Retinal pigment epithelial cell (primary cell): Measurements from ENCODE around the gene SLC13A4.

ENCODE experiments used
- DNase-seq: peaks from one replicate; pipeline ENCODE4 v3.0.0-alpha.2; 2010; ENCODE audit warnings: low read depth
- H3K4me3 ChIP-seq: 2 replicates; pipeline ENCODE4 v1.5.1; 2011; ENCODE audit warnings: mild to moderate bottlenecking, low read length, control low read depth, moderate library complexity
- TF ChIP-seq, protein P1 (sequence below): conservative IDR thresholded peaks from 2 replicates; pipeline ENCODE4 v1.5.1; 2011; ENCODE audit warnings: low read depth, low read length, control low read depth, inconsistent platforms

The SLC13A4 gene

DNA sequence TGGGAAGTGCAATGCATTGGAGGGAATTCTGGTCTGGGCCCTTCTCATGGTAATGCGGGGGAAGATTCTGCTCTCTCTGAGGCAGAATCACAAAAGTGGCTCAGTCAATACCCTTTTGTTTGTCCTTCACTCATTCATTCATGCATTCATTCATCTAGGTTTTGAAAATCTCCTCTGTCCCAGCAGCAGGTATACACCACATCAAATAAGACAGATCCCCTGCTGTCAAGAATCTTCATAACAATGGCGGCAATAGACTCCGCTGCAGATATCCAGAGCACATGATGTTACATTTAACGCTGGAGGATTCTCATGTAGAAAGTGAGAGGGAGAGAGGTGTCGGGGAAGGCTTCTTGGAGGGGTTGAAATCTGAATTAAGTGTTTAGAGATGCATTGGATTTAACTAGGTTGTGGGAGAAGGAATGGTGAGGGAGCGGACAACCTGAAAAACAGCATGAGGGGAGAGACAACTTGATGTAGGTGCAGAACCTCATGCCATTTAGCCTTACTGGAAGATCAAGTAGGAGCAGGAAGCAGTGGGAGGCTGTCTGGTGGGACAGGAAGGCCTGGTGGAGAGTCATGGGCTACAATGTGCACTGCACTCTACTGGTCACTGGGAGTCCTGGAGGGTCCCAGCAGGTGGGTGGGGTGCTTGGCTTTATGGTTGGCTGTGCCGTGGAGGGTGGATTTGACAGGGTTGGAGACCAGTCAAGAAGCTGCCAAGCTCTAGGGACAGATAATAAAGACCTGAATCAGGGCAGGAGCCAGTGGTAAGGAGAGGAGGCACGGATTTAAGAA, 25.8 kb upstream of the SLC13A4 start:
- TF ChIP-seq, protein P1, sequence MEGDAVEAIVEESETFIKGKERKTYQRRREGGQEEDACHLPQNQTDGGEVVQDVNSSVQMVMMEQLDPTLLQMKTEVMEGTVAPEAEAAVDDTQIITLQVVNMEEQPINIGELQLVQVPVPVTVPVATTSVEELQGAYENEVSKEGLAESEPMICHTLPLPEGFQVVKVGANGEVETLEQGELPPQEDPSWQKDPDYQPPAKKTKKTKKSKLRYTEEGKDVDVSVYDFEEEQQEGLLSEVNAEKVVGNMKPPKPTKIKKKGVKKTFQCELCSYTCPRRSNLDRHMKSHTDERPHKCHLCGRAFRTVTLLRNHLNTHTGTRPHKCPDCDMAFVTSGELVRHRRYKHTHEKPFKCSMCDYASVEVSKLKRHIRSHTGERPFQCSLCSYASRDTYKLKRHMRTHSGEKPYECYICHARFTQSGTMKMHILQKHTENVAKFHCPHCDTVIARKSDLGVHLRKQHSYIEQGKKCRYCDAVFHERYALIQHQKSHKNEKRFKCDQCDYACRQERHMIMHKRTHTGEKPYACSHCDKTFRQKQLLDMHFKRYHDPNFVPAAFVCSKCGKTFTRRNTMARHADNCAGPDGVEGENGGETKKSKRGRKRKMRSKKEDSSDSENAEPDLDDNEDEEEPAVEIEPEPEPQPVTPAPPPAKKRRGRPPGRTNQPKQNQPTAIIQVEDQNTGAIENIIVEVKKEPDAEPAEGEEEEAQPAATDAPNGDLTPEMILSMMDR = no peak
- H3K4me3 ChIP-seq = no peak overlapping the region
- DNase-seq = no peak

DNA sequence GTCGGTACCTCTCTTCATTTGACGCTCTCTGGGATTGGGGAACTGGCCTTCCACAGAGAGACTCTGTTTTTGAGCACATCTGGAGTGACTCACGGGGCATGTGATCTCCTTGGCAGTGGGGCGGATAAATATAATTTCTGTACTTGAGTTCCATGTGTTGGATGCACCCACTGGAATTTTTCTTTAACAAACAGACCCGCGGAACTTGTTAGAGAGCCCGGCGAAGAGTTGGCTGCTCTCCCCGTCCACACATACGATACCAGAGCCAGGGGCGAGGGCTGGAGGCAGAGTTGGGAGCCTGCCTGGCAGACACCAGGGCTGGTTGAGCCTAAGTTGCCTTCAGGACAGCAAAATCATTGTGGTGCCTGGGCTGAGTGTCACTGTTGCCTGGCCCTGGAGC, 20.8 kb upstream of the SLC13A4 start, which contains the start of gene FAM180A:
TSS of gene FAM180A (minus strand) at position 44 of the 400 bp plus-strand sequence. CDS start 233 bp downstream, outside the sequence.
- TF ChIP-seq, protein P1 = no peak
- no peak within 1 kb of the TSS for H3K4me3 ChIP-seq
- no peak for DNase-seq

DNA sequence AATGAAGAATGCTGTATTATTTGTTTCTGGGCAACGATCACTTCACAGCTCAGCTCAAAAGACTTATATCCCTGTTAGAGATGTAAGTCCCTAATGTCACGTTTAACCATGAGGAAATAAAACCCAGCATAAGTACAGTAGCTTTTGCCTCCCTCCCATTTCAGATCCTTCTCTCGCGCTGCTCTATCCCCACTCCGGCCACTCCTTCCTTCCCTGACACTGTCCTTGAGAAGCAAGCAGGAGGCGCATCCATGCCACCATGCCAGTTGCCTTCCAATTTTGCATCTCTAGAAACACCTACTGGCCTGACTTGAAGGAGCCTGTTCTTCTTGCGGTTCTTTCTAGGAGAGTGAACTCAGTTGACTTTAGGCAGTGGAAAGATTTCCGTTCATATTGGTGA, 19.4 kb upstream of the SLC13A4 start:
- DNase-seq = no peak
- H3K4me3 ChIP-seq = no peak overlapping the region
- TF ChIP-seq, protein P1 = no peak

DNA sequence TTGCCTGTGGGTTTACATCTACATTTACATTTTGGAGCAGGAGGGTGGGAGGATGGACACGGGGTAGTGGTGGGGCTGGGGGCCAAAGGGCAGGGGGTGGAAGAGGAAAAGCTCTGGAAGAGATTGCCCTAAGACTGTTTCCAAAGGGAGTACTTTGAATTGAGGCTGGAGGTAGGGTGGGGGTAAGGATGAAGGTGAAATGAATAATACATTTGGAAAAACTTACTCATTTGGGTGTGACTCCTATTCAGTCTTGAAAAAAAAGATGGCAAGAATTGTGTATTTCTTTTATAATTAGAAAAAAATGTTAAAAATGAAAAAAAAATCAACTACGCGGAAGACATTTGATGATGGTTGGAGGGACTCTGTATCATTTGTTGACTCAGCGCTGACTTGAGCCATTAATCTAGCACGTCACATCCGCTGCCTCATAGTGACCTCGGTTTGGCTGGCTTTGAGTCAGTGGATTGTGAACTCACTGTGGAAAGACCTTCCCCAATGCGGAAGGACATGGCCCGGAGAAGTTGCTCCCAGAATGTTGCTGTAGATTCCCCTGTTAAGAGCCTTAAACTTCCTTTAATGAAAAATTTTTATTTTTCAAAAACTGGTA, 17.8 kb upstream of the SLC13A4 start:
- H3K4me3 ChIP-seq = no peak overlapping the region
- peak; percentile 81 for DNase-seq
- TF ChIP-seq, protein P1 = no peak

DNA sequence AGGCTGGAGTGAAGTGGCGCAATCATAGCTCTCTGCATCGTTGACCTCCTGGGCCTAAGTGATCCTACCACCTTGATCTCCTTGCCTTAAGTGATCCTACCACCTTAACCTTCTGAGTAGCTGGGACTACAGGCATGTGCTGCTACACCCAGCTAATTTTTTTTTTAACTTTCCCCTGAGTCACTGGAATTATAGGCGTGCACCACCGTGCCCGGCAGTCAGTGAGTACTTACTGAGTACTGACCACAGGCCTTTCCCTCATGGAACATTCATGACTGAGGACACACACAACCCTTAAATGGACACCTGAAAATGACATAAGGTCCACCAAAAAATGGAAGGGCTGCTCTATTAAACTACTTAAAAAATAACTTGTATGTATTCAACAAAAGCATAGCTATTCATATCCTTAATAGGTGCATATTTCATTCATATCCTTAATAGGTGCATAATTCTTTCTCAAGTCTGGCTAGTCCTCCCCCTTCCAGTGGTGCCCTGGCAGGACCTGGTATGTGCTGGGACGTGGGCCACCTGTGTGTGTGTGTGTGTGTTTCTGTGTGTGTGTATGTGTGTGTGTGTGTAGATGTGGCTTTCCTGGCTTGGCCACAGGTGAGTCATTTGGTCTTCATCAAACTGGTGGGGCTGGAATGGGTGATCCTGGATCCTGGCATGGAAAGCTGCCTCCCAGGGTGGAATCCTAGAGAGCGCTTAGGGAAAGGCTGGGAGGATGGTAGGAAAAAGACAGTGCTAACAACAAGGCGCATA, 17.1 kb upstream of the SLC13A4 start:
- no peak overlapping the region for H3K4me3 ChIP-seq
- peak; percentile 53 for DNase-seq
- TF ChIP-seq, protein P1 = no peak

DNA sequence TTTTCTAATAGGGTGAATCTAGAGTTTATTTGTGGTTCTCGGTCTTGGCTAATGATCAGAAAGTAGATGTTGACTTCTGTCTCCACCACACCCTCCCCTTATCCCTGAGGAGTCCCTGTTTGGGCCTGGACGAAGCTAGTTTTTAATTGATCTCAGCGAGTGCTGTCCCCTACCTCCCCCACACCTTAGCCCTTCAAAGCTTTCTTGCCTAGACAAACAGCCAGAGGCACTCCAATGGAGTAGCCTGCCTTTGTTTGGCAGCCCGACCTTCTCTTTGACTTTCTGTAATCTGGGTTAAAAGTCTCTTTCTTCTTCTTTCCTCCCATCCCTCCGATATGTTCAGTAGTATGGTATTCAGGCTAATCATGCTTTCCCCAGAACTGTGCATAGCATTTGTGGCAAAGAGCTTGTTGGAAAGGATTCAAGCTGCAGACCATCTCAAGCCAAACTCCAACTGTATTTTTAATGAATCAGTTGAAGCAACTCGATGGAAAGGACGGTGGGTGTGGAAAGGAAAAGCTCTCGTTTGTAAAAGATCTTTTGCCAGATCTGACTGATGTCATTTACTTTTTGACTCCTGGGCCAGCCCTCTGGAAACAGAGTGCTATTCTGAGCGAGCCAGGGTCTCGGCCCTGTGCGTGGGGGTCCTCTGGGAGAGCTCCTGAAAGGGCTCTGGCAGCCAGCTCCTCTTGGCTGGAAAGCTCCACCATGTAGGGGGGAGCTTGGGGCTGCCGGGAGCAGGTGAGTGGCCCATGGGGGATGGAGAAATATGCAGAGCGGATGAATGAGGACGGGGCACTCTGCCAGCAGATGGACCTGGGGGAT, 16.1 kb upstream of the SLC13A4 start:
- DNase-seq = no peak
- TF ChIP-seq, protein P1 = no peak
- H3K4me3 ChIP-seq = no peak overlapping the region
